B cell (primary cell): ENCODE measurements around the gene NUP160. TPM values are rescaled to one million over a fixed set of nuclear protein-coding genes. Genes with fewer than 3 reads are reported as not detected.
"Not testable (repeated sequence)": the region's sequence is repeated elsewhere in the genome, so short reads cannot be mapped to it uniquely, and the experiment has no call there.

Experiments
- ATAC-seq: fragments of 200-7000 bp; cut with Tn5 transposase; one replicate; pipeline ENCODE4 v1.10.0; 2021; ENCODE audit warnings: low read depth, mild to moderate bottlenecking, moderate number of reproducible peaks, moderate library complexity
- CTCF ChIA-PET: fragments of 350-600 bp; sonication (Branson Sonifier 250); formaldehyde crosslinking; loops from one replicate; lab custom pipeline; 2021; ENCODE audit warnings: antibody characterized with exemption, inconsistent platforms; lab: Charles Lee
- POLR2A ChIA-PET: fragments of 350-600 bp; sonication (Branson Sonifier 250); formaldehyde crosslinking; loops from one replicate; lab custom pipeline; 2021; ENCODE audit warnings: antibody characterized with exemption; lab: Charles Lee
- DNase-seq: peaks from one replicate; pipeline ENCODE4 v3.0.0; 2013
- H2AFZ ChIP-seq: 2 replicates; pipeline ENCODE4 v1.6.1; 2012; ENCODE audit warnings: mild to moderate bottlenecking, low read depth, low read length; ENCODE audit not compliant: insufficient read depth, poor library complexity, severe bottlenecking
- H3K27ac ChIP-seq, 2 donors: 1 replicate in 1 of 2; 2 replicates in 1 of 2; pipeline ENCODE4 v1.5.1; 2012 to 2013; ENCODE audit warnings: low read length in 2 of 2, mild to moderate bottlenecking in 2 of 2, moderate library complexity in 1 of 2
- H3K27me3 ChIP-seq, 4 experiments: fragments of 200-600 bp in 1 of 4; sonication (generic) in 1 of 4; replicated peaks in 1 of 4; 1 replicate in 2 of 4; 2 replicates in 2 of 4; pipeline versions ENCODE4 v1.6.1 to v1.7.0; 2013 to 2016; ENCODE audit warnings: low read length in 3 of 4, mild to moderate bottlenecking in 2 of 4, mixed read lengths in 1 of 4, moderate library complexity in 1 of 4; ENCODE audit not compliant: insufficient read depth in 4 of 4, control insufficient read depth in 3 of 4; ENCODE audit errors: control extremely low read depth in 1 of 4
- H3K36me3 ChIP-seq, 2 experiments: replicated peaks in 1 of 2; 1 replicate in 1 of 2; 2 replicates in 1 of 2; pipeline versions ENCODE4 v1.6.1 to v1.7.1; 2013; ENCODE audit warnings: low read length in 1 of 2; ENCODE audit not compliant: insufficient read depth in 2 of 2, control insufficient read depth in 1 of 2; ENCODE audit errors: control extremely low read depth in 1 of 2, extremely low read depth in 1 of 2
- H3K4me1 ChIP-seq, 2 donors: fragments of 200-600 bp in 1 of 2; sonication (generic) in 1 of 2; 1 replicate in 1 of 2; 2 replicates in 1 of 2; pipeline versions ENCODE4 v1.5.1 to v1.6.1; 2013 to 2017; ENCODE audit warnings: low read length in 2 of 2; ENCODE audit not compliant: control insufficient read depth in 2 of 2, insufficient read depth in 2 of 2
- H3K4me2 ChIP-seq: replicated peaks from 2 replicates; pipeline ENCODE3; 2012; ENCODE audit warnings: mild to moderate bottlenecking, low read depth, low read length; ENCODE audit not compliant: poor library complexity, severe bottlenecking
- H3K4me3 ChIP-seq, 5 experiments: fragments of 200-600 bp in 1 of 5; sonication (generic) in 1 of 5; 1 replicate in 3 of 5; 2 replicates in 2 of 5; pipeline versions ENCODE4 v1.5.1 to v1.7.0; 2011 to 2016; ENCODE audit warnings: low read length in 4 of 5, mild to moderate bottlenecking in 4 of 5, low read depth in 2 of 5, control low read depth in 1 of 5, moderate library complexity in 1 of 5; ENCODE audit not compliant: insufficient read depth in 1 of 5; ENCODE audit errors: control extremely low read depth in 1 of 5, extremely low read depth in 1 of 5
- H3K79me2 ChIP-seq: fragments of 200-600 bp; sonication (generic); one replicate; pipeline ENCODE4 v1.6.0; 2016; ENCODE audit warnings: low read length; ENCODE audit not compliant: control insufficient read depth, insufficient read depth
- H3K9ac ChIP-seq: fragments of 200-600 bp; sonication (generic); 2 replicates; pipeline ENCODE4 v1.6.1; 2017; ENCODE audit warnings: mild to moderate bottlenecking, low read length, moderate library complexity
- H3K9me3 ChIP-seq, 3 donors: one replicate each; pipeline versions ENCODE4 v1.6.1 to v1.7.1; 2013; ENCODE audit warnings: low read length in 2 of 3; ENCODE audit not compliant: control insufficient read depth in 2 of 3, insufficient read depth in 1 of 3; ENCODE audit errors: control extremely low read depth in 1 of 3
- H4K20me1 ChIP-seq: 2 replicates; pipeline ENCODE4 v1.6.0; 2012; ENCODE audit warnings: mild to moderate bottlenecking, low read length; ENCODE audit not compliant: insufficient read depth, control insufficient read depth, poor library complexity, severe bottlenecking
- H3K27ac Mint-ChIP-seq: one replicate; pipeline ENCODE4 v1.8.0; 2021; ENCODE audit warnings: mixed read lengths
- H3K27me3 Mint-ChIP-seq: one replicate; pipeline ENCODE4 v1.8.0; 2021; ENCODE audit warnings: mixed read lengths
- H3K4me1 Mint-ChIP-seq: one replicate; pipeline ENCODE4 v1.8.0; 2021; ENCODE audit warnings: mixed read lengths
- H3K4me3 Mint-ChIP-seq: one replicate; pipeline ENCODE4 v1.8.0; 2021; ENCODE audit warnings: mixed read lengths
- H3K9me3 Mint-ChIP-seq: one replicate; pipeline ENCODE4 v1.8.0; 2022; ENCODE audit warnings: mixed read lengths; ENCODE audit not compliant: insufficient read depth
- CTCF ChIP-seq: fragments of 200-600 bp; IDR thresholded peaks from one replicate; pipeline ENCODE4 v1.8.0; 2022; ENCODE audit warnings: antibody characterized with exemption, mild to moderate bottlenecking
- EZH2 ChIP-seq: IDR thresholded peaks from 2 replicates; pipeline ENCODE4 v1.6.1; 2012; ENCODE audit warnings: borderline replicate concordance, low read depth, mild to moderate bottlenecking, moderate library complexity, low read length; ENCODE audit not compliant: insufficient read depth, poor library complexity, severe bottlenecking
- WGBS: methylation state at CpG from one replicate; pipeline ENCODE4 v1.1.5; 2013; ENCODE audit warnings: missing lambda C conversion rate; ENCODE audit not compliant: insufficient coverage; 5-methylcytosine and 5-hydroxymethylcytosine counted together
- intact Hi-C: fragments of 100-400 bp; cut with micrococcal nuclease; formaldehyde crosslinking; loops from one replicate; pipeline ENCODE4 v1.10.0; 2022
- polyA plus RNA-seq: library from polyadenylated mRNA; depleted of rRNA; stranded (reverse); fragments of >200 nt; gene quantifications from 2 replicates; pipeline ENCODE4 v1.2.3, GENCODE V29; 2012
- total RNA-seq, 2 donors: library from RNA; stranded (reverse); fragments of 120-200 nt in 1 of 2; gene quantifications; 1 replicate in 1 of 2; 2 replicates in 1 of 2; pipeline versions ENCODE4 v1.2.3 to v1.2.4, GENCODE V29; 2013 to 2022

Gene NUP160
- total and polyA plus RNA-seq, 2 donors (not counting 1 experiment from before 2014, with no cell fraction given), result 26.3 to 74.3 TPM

- H3K4me3 ChIP-seq, H2AFZ ChIP-seq, H3K27me3 Mint-ChIP-seq, DNase-seq, H3K27ac Mint-ChIP-seq, H3K4me1 ChIP-seq, H3K4me2 ChIP-seq, intact Hi-C loops, H3K9ac ChIP-seq, H3K4me1 Mint-ChIP-seq, H3K27me3 ChIP-seq, H3K4me3 Mint-ChIP-seq, H3K9me3 ChIP-seq, ATAC-seq, H3K27ac ChIP-seq, H3K9me3 Mint-ChIP-seq: not testable (repeated sequence)
- Histone ChIP-seq H3K36me3 (peaks cover 10 to 70% of the 10 kb centered on the region in 2 experiments), H4K20me1 (peaks cover 46% of the 10 kb centered on the region), H3K79me2 (peaks cover 81% of the 10 kb centered on the region)
- ChIA-PET CTCF (interaction anchor here (0.7 kb wide), 1 partner anchor 576 kb away, joined by 4 read pairs; no protein-coding TSS in a partner anchor), POLR2A (interaction anchor here (0.8 kb wide), 1 partner anchor 38 kb away, joined by 5 read pairs; no protein-coding TSS in a partner anchor)
- WGBS, result 100% methylated on average over 3 of the region's 11 CpGs
Measured at GRCh38 chr11:47759291-47759690, 88.9 kb downstream of the NUP160 start.

- ChIA-PET CTCF (no interaction called here), POLR2A (no interaction called here)
- Histone ChIP-seq H2AFZ (no peak overlapping the region), H3K79me2 (peaks cover 81% of the 10 kb centered on the region), H3K9me3 (no peaks in the 10 kb centered on the region), H3K9ac (no peak overlapping the region), H4K20me1 (peaks cover 61% of the 10 kb centered on the region), H3K27me3 (no peaks in the 10 kb centered on the region), H3K4me3 (no peak overlapping the region), H3K4me1 (no peaks in the 10 kb centered on the region), H3K4me2 (no peak overlapping the region), H3K36me3 (peaks cover 13 to 75% of the 10 kb centered on the region in 2 experiments), H3K27ac (no peak overlapping the region)
- WGBS, result no CpG with 5 or more reads among the region's 4 CpGs
- TF ChIP-seq EZH2, result no peak
- TF ChIP-seq CTCF, result no peak
- H3K4me1 Mint-ChIP-seq, result no peaks in the 10 kb centered on the region
- H3K27ac Mint-ChIP-seq, result no peak overlapping the region
- intact Hi-C loops, result no loop called here
- no peaks in the 10 kb centered on the region for H3K9me3 Mint-ChIP-seq
- no peak overlapping the region for H3K4me3 Mint-ChIP-seq
- DNase-seq, result no peak
- no peak for ATAC-seq
- H3K27me3 Mint-ChIP-seq, result no peaks in the 10 kb centered on the region
Measured at GRCh38 chr11:47756208-47756607, 91.9 kb downstream of the NUP160 start.
